Stimulated activated CD4-positive, alpha-beta T cell treated with anti-CD3 and anti-CD28 coated beads, TNF-alpha, amount 100 ng/mL, for 4 hours (primary cell): ENCODE measurements around the gene NAV3.

Experiments used
- DNase-seq, 3 experiments: peaks; one replicate each; pipeline ENCODE4 v3.0.0-alpha.2; 2020; ENCODE audit warnings: low read depth in 3 of 3

The NAV3 gene

GRCh38 chr12:77841521-77841920, 10.8 kb downstream of the NAV3 start:
- no peak for DNase-seq

DNA sequence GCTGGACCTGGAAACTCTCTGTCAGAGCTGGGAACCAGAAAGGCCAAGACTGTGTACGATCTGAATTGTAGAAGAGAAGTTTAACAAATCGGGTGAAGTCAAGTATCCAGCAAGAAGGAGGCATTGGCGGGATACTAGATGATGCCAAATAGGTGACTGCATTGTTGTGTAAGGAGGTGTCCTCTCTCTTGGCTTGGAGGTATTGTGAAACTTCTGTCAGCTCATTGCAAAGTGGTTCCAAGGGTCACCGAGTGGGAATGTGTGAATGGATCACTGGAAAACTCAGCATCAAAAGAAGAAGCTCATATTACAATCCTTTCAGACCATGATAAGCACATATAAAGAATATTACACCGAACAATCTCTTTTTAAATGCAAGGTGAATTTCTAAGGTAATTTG, 11.7 kb downstream of the NAV3 start:
- DNase-seq, result no peak

- no peak for DNase-seq
Observed at GRCh38 chr12:77845831-77846230, 15.1 kb downstream of the NAV3 start.

- no peak for DNase-seq
Observed at GRCh38 chr12:77847060-77847541, 16.4 kb downstream of the NAV3 start.

- DNase-seq, result no peak
Observed at GRCh38 chr12:77847680-77848431, 17.2 kb downstream of the NAV3 start.

- no peak for DNase-seq
Observed at GRCh38 chr12:77850129-77850528, 19.4 kb downstream of the NAV3 start.

GRCh38 chr12:77850698-77851097, 20.0 kb downstream of the NAV3 start:
- no peak for DNase-seq

- no peak for DNase-seq
Observed at GRCh38 chr12:77855548-77855947, 24.9 kb downstream of the NAV3 start.

- no peak for DNase-seq
Observed at GRCh38 chr12:77861317-77861716, 30.6 kb downstream of the NAV3 start.

DNA sequence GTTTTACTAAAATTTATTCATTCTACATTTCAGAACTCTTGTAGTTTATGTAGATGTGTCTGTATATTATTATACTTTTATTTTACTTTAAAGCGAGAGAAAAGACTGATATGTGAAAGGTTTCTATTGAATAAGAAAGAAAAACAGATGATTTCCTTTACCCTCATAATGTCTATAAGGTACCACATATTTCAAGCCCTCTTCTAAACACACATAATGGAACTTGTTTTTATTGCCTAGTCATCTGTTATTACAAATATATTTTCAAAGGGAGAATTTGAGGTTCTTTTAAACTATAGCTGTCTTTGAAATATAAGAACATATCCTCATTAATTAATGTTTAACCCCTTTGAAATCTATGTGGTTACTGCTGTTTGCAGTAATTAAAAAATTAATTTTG, 34.5 kb downstream of the NAV3 start:
- DNase-seq, result no peak

DNA sequence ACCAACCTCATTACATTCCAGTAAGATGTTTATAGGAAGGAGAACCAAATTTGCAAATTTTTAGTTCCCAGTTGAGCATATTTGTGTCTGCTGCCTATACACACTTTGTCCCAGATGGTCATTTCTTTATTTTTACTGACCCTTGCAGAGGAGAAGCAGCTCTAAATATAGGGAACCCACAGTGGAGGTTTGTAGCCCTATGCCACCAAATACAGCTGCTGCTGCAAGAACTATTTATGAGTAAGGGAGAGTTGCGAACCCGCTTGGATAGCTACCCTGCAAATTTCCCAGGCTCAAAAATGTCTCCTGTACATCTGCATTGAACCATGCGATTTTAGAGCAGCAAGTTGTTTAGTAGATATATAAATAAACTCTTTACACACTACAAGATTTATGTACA, 48.2 kb downstream of the NAV3 start:
- no peak for DNase-seq

- DNase-seq, result no peak
Observed at GRCh38 chr12:77882709-77883108, 52.0 kb downstream of the NAV3 start.

- DNase-seq, result no peak
Observed at GRCh38 chr12:77888611-77889010, 57.9 kb downstream of the NAV3 start.

- DNase-seq, result no peak
Observed at GRCh38 chr12:77891518-77892147, 60.9 kb downstream of the NAV3 start.

- DNase-seq, result no peak
Observed at GRCh38 chr12:77893918-77894317, 63.2 kb downstream of the NAV3 start.

DNA sequence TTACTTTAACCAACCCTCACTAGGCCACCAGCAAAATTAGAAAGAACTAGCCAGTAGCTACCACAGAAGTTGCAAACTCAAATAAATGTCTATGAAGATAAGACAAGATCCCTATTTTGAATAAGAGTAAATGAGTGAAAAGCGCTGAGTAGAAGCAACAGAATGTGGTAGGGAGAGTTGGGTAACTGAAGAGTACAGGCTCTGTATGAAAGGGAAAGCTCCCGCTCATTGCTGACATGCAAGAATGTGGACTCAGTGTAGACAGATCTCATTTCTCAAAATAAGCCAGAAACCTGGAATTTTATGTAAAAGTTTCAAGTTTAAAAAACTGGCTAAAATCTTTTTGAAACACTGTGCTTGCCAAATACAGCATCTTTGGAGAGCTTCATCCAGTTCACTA, 63.9 kb downstream of the NAV3 start:
- DNase-seq, result no peak

GRCh38 chr12:77895699-77896098, 65.0 kb downstream of the NAV3 start:
- no peak for DNase-seq

- DNase-seq, result no peak
Observed at GRCh38 chr12:77907936-77908335, 77.2 kb downstream of the NAV3 start.

GRCh38 chr12:77914081-77914488, 83.4 kb downstream of the NAV3 start:
- no peak for DNase-seq

DNA sequence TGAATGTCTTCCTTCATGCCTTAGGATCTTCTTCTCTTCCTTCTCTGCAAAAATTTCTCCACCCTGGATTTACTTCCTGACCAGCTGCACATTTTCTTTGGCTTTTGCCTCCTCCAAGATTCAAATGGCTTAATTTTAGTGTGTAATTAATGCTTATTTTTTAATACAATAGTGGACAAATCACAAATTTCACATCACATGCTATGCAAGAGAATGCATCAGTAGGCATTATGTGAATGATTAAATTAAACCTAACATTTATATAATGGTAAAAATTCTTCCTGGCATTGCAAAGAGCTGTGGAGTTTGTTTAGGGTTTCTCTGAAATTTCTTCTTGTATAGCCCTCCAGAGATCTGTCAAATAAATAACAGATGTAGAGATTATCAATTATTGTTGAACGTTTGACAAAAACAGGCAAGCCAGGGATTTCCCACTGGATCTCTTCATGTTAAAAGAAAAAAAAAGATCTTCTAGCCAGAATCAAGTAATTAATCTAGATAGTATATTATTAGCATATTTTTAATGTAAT, 84.4 kb downstream of the NAV3 start:
- DNase-seq, result no peak

DNA sequence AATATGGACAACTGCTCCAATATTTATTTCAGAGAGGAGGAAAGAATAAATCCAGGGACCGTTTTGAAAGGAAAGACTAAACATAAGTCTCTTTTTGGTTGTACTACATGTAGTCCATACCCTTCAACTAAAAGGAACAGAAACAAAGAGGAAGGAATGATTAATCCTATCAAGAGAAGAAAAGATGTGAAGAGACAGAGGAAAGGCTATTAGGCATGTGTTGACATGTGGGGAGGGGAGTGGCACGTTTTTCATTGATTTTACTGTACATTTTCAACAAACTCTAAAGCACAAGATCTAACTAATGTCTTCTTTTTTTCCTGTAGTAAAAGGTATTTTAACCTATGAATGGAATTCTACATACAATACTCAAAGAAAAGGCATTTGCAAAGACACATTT, 85.6 kb downstream of the NAV3 start:
- DNase-seq, result no peak

- no peak for DNase-seq
Observed at GRCh38 chr12:77918046-77918445, 87.4 kb downstream of the NAV3 start.

- DNase-seq, result no peak
Observed at GRCh38 chr12:77919450-77919849, 88.8 kb downstream of the NAV3 start.
